Measurements from ENCODE around the gene ELAVL1. TPM values are rescaled to one million over a fixed set of nuclear protein-coding genes. Genes with fewer than 3 reads are reported as not detected.

The ELAVL1 gene
- polyA plus RNA-seq, 1 of the 3 experiments (the other 2 are of a cell fraction), result 49.6 TPM

DNA sequence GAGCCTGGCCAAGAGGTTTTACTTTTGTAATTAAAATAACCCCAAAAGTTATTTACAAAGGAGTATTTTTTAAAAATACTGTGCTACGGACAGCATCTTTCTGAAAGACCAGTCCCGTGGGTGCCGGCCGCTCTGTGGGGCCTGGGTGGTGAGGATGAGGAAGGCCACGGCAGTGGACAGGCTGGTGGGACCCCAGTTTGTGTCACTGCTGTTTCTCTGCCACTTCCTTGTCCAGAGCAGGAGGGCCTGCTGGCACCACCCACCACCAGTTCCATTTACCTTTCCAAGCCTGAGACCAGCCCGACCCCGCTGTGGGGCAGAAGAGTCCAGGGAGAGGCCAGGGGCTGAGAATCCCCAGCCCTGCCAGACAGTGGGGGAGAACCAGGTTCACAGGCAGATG is 23.8 kb downstream of the ELAVL1 start:
- H3K79me2 ChIP-seq (ENCODE audit: insufficient read depth), result peaks cover 59% of the 10 kb centered on the region
- H3K27ac ChIP-seq (ENCODE audit: low read depth in 2 of 2, low read length in 1 of 2), result no peak overlapping the region
- H3K4me1 ChIP-seq (ENCODE audit: control insufficient read depth in 1 of 2, insufficient read depth in 2 of 2, low read depth in 1 of 2, low read length in 1 of 2), result peaks cover 0 to 3% of the 10 kb centered on the region in 2 experiments; a peak in 1 of 4 replicates
- no peaks in the 10 kb centered on the region for H3K9me2 ChIP-seq
- WGBS (ENCODE audit: low lambda C conversion rate), result 97% methylated on average over 7 of the region's 7 CpGs
- H3K4me2 ChIP-seq, result no peak overlapping the region
- ChIA-PET POLR2A (no interaction called here), CTCF (interaction anchor here (1.5 to 3.8 kb wide), 2 partner anchors 11 to 21 kb away, joined by 5 to 18 read pairs; no protein-coding TSS in a partner anchor)
- H3K4me3 ChIP-seq (ENCODE audit: low read depth in 2 of 2, low read length in 1 of 2), result no peak overlapping the region
- H3K36me3 ChIP-seq (replicated peaks in 1 of 2; ENCODE audit: control insufficient read depth in 1 of 2, insufficient read depth in 2 of 2, low read length in 1 of 2), result peaks cover 7 to 83% of the 10 kb centered on the region in 2 experiments
- H3K27me3 ChIP-seq (ENCODE audit: insufficient read depth), result no peaks in the 10 kb centered on the region
- H3F3A ChIP-seq (replicated peaks; ENCODE audit: insufficient read depth), result no peaks in the 10 kb centered on the region
- H2AFZ ChIP-seq (ENCODE audit: low read depth), result no peak overlapping the region
- TF ChIP-seq RCOR1 (IDR thresholded peaks at IDR 0.05; ENCODE audit: low read length) (no peak), PBX3 (IDR thresholded peaks at IDR 0.05) (no peak), SMC3 (IDR thresholded peaks at IDR 0.05; ENCODE audit: low read depth, low read length) (no peak), REST (IDR thresholded peaks at IDR 0.05; ENCODE audit: low read depth, low read length) (no peak), YY1 (IDR thresholded peaks at IDR 0.05; ENCODE audit: low read depth) (no peak), MXI1 (IDR thresholded peaks at IDR 0.05; ENCODE audit: low read depth, low read length) (no peak), TEAD4 (IDR thresholded peaks at IDR 0.05; ENCODE audit: borderline replicate concordance, insufficient read depth) (no peak), EZH2phosphoT487 (IDR thresholded peaks at IDR 0.05; ENCODE audit: borderline replicate concordance, low read depth) (no peak), RXRA (IDR thresholded peaks at IDR 0.05; ENCODE audit: borderline replicate concordance, low read depth) (no peak), FOSL2 (IDR thresholded peaks at IDR 0.05; ENCODE audit: borderline replicate concordance, low read depth) (no peak), USF2 (IDR thresholded peaks at IDR 0.05; ENCODE audit: borderline replicate concordance, low read depth, low read length) (no peak), CTCF (IDR thresholded peaks at IDR 0.05) (no peak)
- H3K9ac ChIP-seq, result no peak overlapping the region
- H4K20me1 ChIP-seq (ENCODE audit: insufficient read depth), result peaks cover 62% of the 10 kb centered on the region
- no peaks in the 10 kb centered on the region for H3K9me3 ChIP-seq
- no peak for DNase-seq

Data from SK-N-SH (cell line).